Measurements from ENCODE around the gene MTAP.

- TF ChIP-seq CTCF (IDR thresholded peaks at IDR 0.05; ENCODE audit: borderline replicate concordance, extremely low read depth, low read length, poor library complexity, severe bottlenecking) (no peak), EZH2 (IDR thresholded peaks at IDR 0.05; ENCODE audit: borderline replicate concordance, low read depth, low read length, severe bottlenecking) (no peak)
Measured at GRCh38 chr9:21761309-21761901, 41.0 kb upstream of the MTAP start.
